ENCODE results near the gene EFCAB11.
"Not testable (repeated sequence)": the region's sequence is repeated elsewhere in the genome, so short reads cannot be mapped to it uniquely, and the experiment has no call there.

The EFCAB11 gene

DNA sequence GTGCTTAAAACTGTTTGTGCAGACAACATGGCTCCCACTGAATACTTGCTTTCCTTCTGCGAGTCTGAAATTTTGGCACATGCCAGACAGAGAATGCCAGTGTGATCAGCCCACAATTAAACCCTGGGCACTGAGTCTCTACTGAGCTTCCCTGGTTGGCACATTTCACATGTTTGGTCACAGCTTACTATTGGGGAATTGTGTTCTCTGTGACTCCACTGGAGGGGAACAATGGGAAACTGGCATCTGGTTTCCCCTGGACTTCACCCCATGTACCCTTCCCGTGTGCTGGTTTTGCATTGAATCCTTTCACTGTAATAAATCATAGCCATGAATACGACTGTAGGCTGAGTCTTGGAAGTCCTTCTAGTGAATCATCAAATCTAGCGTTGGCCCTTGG, 64.9 kb downstream of the EFCAB11 start:
- TF ChIP-seq, protein P1, sequence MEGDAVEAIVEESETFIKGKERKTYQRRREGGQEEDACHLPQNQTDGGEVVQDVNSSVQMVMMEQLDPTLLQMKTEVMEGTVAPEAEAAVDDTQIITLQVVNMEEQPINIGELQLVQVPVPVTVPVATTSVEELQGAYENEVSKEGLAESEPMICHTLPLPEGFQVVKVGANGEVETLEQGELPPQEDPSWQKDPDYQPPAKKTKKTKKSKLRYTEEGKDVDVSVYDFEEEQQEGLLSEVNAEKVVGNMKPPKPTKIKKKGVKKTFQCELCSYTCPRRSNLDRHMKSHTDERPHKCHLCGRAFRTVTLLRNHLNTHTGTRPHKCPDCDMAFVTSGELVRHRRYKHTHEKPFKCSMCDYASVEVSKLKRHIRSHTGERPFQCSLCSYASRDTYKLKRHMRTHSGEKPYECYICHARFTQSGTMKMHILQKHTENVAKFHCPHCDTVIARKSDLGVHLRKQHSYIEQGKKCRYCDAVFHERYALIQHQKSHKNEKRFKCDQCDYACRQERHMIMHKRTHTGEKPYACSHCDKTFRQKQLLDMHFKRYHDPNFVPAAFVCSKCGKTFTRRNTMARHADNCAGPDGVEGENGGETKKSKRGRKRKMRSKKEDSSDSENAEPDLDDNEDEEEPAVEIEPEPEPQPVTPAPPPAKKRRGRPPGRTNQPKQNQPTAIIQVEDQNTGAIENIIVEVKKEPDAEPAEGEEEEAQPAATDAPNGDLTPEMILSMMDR (IDR thresholded peaks at IDR 0.05; ENCODE audit: control insufficient read depth, insufficient read depth, low read depth, low read length, missing control alignments), result no peak
- no peak for DNase-seq (ENCODE audit: low read depth)
- H3K4me3 ChIP-seq (ENCODE audit: control insufficient read depth, low read depth, low read length), result no peak overlapping the region

DNA sequence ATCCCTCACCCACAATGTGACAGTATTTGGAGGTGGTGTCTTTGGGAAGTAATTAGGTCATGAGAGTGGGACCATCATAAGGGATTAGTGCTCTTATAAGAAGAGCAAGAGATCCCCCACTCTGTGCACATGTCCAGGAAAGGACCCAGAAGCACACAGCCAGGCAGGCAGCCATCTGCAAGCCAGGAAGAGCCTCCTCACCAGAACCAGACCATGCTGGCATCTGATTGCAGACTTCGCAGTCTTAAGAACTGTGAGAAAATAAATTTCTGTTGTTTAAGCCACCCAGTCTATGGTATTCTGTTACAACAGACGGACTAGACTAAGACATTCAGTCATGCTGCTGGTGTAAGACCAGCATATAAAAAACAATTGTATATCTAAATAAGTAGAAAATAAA, 69.8 kb downstream of the EFCAB11 start:
- no peak overlapping the region for H3K4me3 ChIP-seq (ENCODE audit: control insufficient read depth, low read depth, low read length)
- DNase-seq (ENCODE audit: low read depth), result no peak
- TF ChIP-seq, protein P1 (IDR thresholded peaks at IDR 0.05; ENCODE audit: control insufficient read depth, insufficient read depth, low read depth, low read length, missing control alignments), result no peak

DNA sequence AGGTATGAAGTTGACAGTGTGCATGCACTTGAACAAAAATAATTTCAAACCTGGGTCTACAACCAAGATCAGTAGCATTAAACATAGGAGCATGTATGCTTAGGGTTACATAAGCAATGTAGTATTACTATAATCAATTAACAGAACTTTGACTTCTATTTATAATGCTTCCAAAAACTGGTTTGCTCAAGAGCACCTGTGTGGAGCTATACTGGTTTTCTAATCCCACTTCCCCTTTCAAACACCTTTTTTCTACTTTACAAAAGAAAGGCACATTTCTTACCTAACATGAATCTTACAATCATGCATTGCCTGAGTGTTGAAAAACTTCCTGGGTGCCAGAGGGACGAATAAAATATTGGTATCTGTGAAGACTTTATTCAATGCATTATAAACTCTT, 72.7 kb downstream of the EFCAB11 start:
- TF ChIP-seq, protein P1 (IDR thresholded peaks at IDR 0.05; ENCODE audit: control insufficient read depth, insufficient read depth, low read depth, low read length, missing control alignments), result no peak
- H3K4me3 ChIP-seq (ENCODE audit: control insufficient read depth, low read depth, low read length), result no peak overlapping the region
- DNase-seq (ENCODE audit: low read depth), result no peak

DNA sequence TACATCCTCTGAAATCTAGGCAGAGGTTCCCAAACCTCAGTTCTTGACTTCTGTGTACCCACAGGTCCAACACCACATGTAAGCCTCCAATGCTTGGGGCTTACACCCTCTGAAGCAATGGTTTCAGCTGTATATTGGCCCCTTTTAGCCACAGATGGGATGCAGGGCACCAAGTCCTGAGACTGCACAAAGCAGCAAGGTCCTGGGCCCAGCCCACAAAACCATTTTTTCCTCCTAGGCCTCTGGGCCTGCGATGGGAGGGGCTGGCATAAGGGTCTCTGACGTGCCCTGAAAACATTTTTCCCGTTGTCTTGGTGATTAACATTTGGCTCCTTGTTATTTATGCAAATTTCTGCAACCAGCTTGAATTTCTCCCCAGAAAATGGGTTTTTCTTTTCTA, 80.4 kb downstream of the EFCAB11 start:
- not testable (repeated sequence) for DNase-seq (ENCODE audit: low read depth); H3K4me3 ChIP-seq (ENCODE audit: control insufficient read depth, low read depth, low read length)

DNA sequence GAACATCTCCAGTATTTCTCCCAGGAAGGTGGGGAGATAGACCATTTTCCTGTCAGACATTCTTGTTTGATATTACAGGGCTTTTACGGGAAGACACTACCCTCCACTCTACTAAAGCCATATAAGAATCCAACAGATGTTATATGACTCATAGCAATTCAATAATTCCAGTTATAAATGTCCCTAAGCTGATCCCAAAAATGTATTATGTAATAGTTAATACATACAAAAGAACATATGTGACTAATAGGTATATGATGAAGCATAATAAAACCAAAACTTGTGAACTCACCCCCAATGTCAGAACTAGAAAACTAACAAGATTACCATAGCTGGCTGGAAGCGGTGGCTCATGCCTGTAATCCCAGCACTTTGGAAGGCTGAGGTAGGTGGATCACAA, 84.2 kb downstream of the EFCAB11 start:
- DNase-seq (ENCODE audit: low read depth), result no peak
- no peak overlapping the region for H3K4me3 ChIP-seq (ENCODE audit: control insufficient read depth, low read depth, low read length)
- TF ChIP-seq, protein P1 (IDR thresholded peaks at IDR 0.05; ENCODE audit: control insufficient read depth, insufficient read depth, low read depth, low read length, missing control alignments), result no peak

DNA sequence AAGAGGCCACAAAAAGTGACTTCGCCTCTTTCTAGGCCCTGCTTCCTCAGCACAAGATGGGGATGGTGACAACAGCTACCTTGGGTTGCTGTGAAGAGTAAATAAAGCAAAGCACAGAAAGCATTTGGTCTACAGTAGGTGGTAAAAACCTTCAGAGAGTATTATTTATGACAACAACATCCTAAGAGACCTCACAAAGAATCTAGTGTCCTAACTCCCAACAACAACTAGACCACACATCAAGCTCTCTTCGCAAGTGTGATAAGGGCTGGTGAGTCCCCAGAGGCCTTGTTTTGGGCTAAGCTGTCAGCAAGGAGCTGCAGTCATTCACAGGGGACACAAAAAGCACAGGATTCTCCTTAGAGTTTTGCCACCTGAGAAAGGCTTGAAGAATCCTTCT, 84.9 kb downstream of the EFCAB11 start:
- TF ChIP-seq, protein P1 (IDR thresholded peaks at IDR 0.05; ENCODE audit: control insufficient read depth, insufficient read depth, low read depth, low read length, missing control alignments), result no peak
- no peak overlapping the region for H3K4me3 ChIP-seq (ENCODE audit: control insufficient read depth, low read depth, low read length)
- DNase-seq (ENCODE audit: low read depth), result no peak

DNA sequence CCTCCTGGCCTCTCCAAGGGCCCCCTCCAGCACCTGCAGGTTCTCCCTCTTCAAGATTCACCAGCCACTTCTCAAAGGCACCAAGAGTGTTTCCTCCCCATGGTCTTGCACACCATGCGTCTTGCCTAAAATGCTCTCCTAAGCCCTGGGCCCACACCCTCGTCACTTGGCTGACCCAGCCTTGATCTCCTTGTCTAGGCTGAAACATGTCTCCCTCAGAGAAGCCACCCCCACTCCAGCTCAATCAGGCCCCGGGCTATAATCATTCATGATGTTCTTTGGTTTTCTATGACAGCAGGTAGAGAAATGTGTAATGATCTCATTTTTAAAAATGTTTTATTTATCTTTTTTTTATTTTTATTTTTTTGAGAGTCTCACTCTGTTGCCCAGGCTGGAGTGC, 88.1 kb downstream of the EFCAB11 start:
- TF ChIP-seq, protein P1 (IDR thresholded peaks at IDR 0.05; ENCODE audit: control insufficient read depth, insufficient read depth, low read depth, low read length, missing control alignments), result no peak
- H3K4me3 ChIP-seq (ENCODE audit: control insufficient read depth, low read depth, low read length), result no peak overlapping the region
- no peak for DNase-seq (ENCODE audit: low read depth)
